Endothelial cell of umbilical vein (primary cell): Measurements from ENCODE around the gene CUTA. TPM values are rescaled to one million over a fixed set of nuclear protein-coding genes. Genes with fewer than 3 reads are reported as not detected.

Source experiments
- BruUV-seq: library from RNA; stranded (reverse); fragments of 400-500 nt; replicated peaks from 2 replicates; lab custom pipeline; 2021; lab: Mats Ljungman, UMichigan
- CTCF ChIA-PET: fragments of 300-600, 350-600 bp; sonication (Branson Sonifier 250); formaldehyde crosslinking; loops from one replicate; lab custom pipeline; 2021; ENCODE audit warnings: antibody characterized with exemption, inconsistent platforms; lab: Charles Lee
- POLR2A ChIA-PET: fragments of 300-600, 350-600 bp; sonication (Branson Sonifier 250); formaldehyde crosslinking; loops from one replicate; lab custom pipeline; 2021; ENCODE audit warnings: antibody characterized with exemption, inconsistent platforms; lab: Charles Lee
- DNase-seq: peaks from one replicate; pipeline ENCODE4 v3.0.0-alpha.2; 2011; ENCODE audit warnings: low read depth, low spot score
- FAIRE-seq: peaks from 2 replicates; lab custom pipeline; 2011; peaks lifted over from hg19 to GRCh38; lab: Jason Lieb, UNC
- H2AFZ ChIP-seq: 2 replicates; pipeline ENCODE4 v1.6.0; 2012; ENCODE audit warnings: low read depth, low read length, control low read depth, inconsistent platforms
- H3K27ac ChIP-seq: 2 replicates; pipeline ENCODE4 v1.5.1; 2011; ENCODE audit warnings: low read depth, mild to moderate bottlenecking, control low read depth, low read length, moderate library complexity; ENCODE audit not compliant: insufficient read depth
- H3K27me3 ChIP-seq, 2 experiments: 2 replicates each; pipeline versions ENCODE4 v1.6.0 to v1.6.1; 2011; ENCODE audit warnings: low read length in 2 of 2, mixed read lengths in 1 of 2; ENCODE audit not compliant: control insufficient read depth in 2 of 2, insufficient read depth in 2 of 2
- H3K36me3 ChIP-seq, 2 experiments: 2 replicates in 1 of 2; 3 replicates in 1 of 2; pipeline ENCODE4 v1.5.1; 2011; ENCODE audit warnings: low read length in 2 of 2, mild to moderate bottlenecking in 1 of 2, moderate library complexity in 1 of 2; ENCODE audit not compliant: control insufficient read depth in 2 of 2, insufficient read depth in 2 of 2; ENCODE audit errors: extremely low read depth in 1 of 2
- H3K4me1 ChIP-seq: 3 replicates; pipeline ENCODE4 v1.5.1; 2011; ENCODE audit warnings: mild to moderate bottlenecking, low read length; ENCODE audit not compliant: control insufficient read depth, insufficient read depth; ENCODE audit errors: extremely low read depth
- H3K4me2 ChIP-seq: 2 replicates; pipeline ENCODE4 v1.6.1; 2011; ENCODE audit warnings: low read length, control low read depth, mixed read lengths; ENCODE audit not compliant: insufficient read depth
- H3K4me3 ChIP-seq, 3 experiments: fragments of 200-600 bp in 1 of 3; sonication (generic), shearing (Covaris generic) in 1 of 3; replicated peaks in 1 of 3; 2 replicates each; pipeline ENCODE4 v1.5.1; 2011 to 2016; ENCODE audit warnings: control low read depth in 3 of 3, low read length in 3 of 3, mild to moderate bottlenecking in 2 of 3, inconsistent platforms in 1 of 3, low read depth in 1 of 3, moderate library complexity in 1 of 3; ENCODE audit not compliant: insufficient read depth in 1 of 3
- H3K79me2 ChIP-seq: 2 replicates; pipeline ENCODE4 v1.6.0; 2012; ENCODE audit warnings: low read length, inconsistent platforms; ENCODE audit not compliant: control insufficient read depth, insufficient read depth
- H3K9ac ChIP-seq: replicated peaks from 2 replicates; pipeline ENCODE3; 2011; ENCODE audit warnings: low read length, control low read depth; ENCODE audit not compliant: insufficient read depth; ENCODE audit errors: extremely low read depth
- H3K9me1 ChIP-seq: replicated peaks from 3 replicates; pipeline ENCODE4 v1.6.0; 2011; ENCODE audit warnings: mild to moderate bottlenecking, low read length; ENCODE audit not compliant: control insufficient read depth, insufficient read depth; ENCODE audit errors: extremely low read depth
- H3K9me3 ChIP-seq: replicated peaks from 2 replicates; pipeline ENCODE4 v1.5.1; 2012; ENCODE audit warnings: low read length, inconsistent platforms; ENCODE audit not compliant: control insufficient read depth, insufficient read depth
- H4K20me1 ChIP-seq: replicated peaks from 2 replicates; pipeline ENCODE3; 2011; ENCODE audit warnings: mild to moderate bottlenecking, low read length; ENCODE audit not compliant: control insufficient read depth, insufficient read depth; ENCODE audit errors: extremely low read depth
- EZH2 ChIP-seq: IDR thresholded peaks from 2 replicates; pipeline ENCODE4 v1.6.1; 2012; ENCODE audit warnings: borderline replicate concordance, low read depth, mild to moderate bottlenecking, moderate library complexity, low read length, inconsistent platforms; ENCODE audit not compliant: severe bottlenecking
- FOS ChIP-seq: IDR thresholded peaks from 2 replicates; pipeline ENCODE4 v1.6.1; 2011; ENCODE audit warnings: mild to moderate bottlenecking, low read length, moderate library complexity, borderline replicate concordance; ENCODE audit not compliant: insufficient read depth
- JUN ChIP-seq: IDR thresholded peaks from 2 replicates; pipeline ENCODE4 v1.6.1; 2011; ENCODE audit warnings: borderline replicate concordance, low read depth; ENCODE audit not compliant: insufficient read length, insufficient read depth
- MAX ChIP-seq: IDR thresholded peaks from 2 replicates; pipeline ENCODE4 v1.6.1; 2011; ENCODE audit not compliant: insufficient read depth, insufficient read length
- MYC ChIP-seq: IDR thresholded peaks from one replicate; pipeline ENCODE4 v1.6.1; 2011; ENCODE audit warnings: mild to moderate bottlenecking, low read depth, low read length
- POLR2A ChIP-seq: IDR thresholded peaks from 2 replicates; pipeline ENCODE4 v1.6.1; 2012; ENCODE audit warnings: low read depth, mild to moderate bottlenecking, control low read depth, low read length
- POLR2AphosphoS5 ChIP-seq: IDR thresholded peaks from 2 replicates; pipeline ENCODE4 v1.6.1; 2012; ENCODE audit warnings: low read depth, mild to moderate bottlenecking, control low read depth, low read length, moderate library complexity; ENCODE audit not compliant: insufficient read depth
- dilution Hi-C: fragments of 300-500 bp; cut with MboI; formaldehyde crosslinking; loops from one replicate; pipeline ENCODE4 v1.15.0; 2019; ENCODE audit warnings: low sequenced_read_pairs; ENCODE audit not compliant: extremely low pct_ligation_motif_present
- intact Hi-C: fragments of 100-400 bp; cut with micrococcal nuclease; formaldehyde crosslinking; loops from one replicate; pipeline ENCODE4 v1.10.0; 2022
- polyA plus RNA-seq, 4 experiments: library from polyadenylated mRNA; depleted of rRNA in 3 of 4; stranded (reverse) in 3 of 4; unstranded in 1 of 4; fragments of >200 nt; gene quantifications; 2 replicates each; pipeline versions ENCODE4 v1.2.1 to v1.2.3, GENCODE V29; 2011 to 2012; ENCODE audit warnings: missing spikeins in 1 of 4
- total RNA-seq: library from RNA; stranded (reverse); gene quantifications from 2 replicates; pipeline ENCODE4 v1.2.3, GENCODE V29; 2021
- TF ChIP-seq, protein P1 (sequence below), 2 donors: IDR thresholded peaks; 1 replicate in 1 of 2; 2 replicates in 1 of 2; pipeline ENCODE4 v1.5.1; 2011; ENCODE audit warnings: low read length in 2 of 2, mild to moderate bottlenecking in 2 of 2, moderate library complexity in 2 of 2, control low read depth in 1 of 2, inconsistent platforms in 1 of 2, low read depth in 1 of 2; ENCODE audit not compliant: insufficient read depth in 1 of 2; ENCODE audit errors: extremely low read depth in 1 of 2

The CUTA gene
- total and polyA plus RNA-seq, 2 donors (not counting 3 experiments of a cell fraction or from before 2014, with no cell fraction given) = 133 to 202 TPM

DNA sequence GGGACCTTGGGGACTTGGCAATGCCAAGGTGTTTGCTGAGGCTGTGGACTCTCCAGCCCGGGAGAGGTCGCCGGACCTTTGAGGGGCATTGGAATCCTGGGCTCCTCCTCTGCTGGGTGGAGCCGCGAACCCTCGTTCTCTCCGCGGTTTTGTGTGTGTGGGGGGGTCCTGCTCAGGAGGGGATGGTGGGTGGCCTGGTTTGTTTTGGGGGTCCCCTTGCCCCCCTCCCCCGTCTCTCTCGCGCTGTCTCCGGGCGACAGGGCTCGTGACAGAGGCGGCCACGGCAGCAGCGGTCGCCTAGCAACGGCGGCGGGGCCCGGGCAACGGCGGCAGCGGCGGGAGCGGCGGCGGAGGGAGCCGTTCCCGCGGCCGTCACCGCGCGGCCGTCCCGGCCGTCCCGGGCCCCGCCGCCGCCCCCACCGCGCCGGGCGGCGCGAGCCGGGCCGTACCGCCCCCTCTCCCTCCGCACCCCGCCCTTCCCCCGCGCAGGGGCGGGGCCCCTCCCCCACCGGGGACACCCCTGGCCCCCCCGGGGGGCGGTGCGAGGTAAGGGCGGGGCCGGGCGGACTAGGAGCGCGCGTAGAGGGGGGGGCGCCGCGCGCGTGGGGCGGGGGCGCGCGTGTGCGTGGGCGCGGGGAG, 9.8 kb upstream of the CUTA start:
- no peaks in the 10 kb centered on the region for H3K9me3 ChIP-seq
- no peaks in the 10 kb centered on the region for H3K36me3 ChIP-seq
- ChIA-PET CTCF (no interaction called here), POLR2A (no interaction called here)
- H4K20me1 ChIP-seq = no peaks in the 10 kb centered on the region
- intact Hi-C loops = loop anchor here (2.0 to 5.0 kb wide), 3 partner anchors 153 to 193 kb away; partner anchors contain the start of genes BAK1, ITPR3, RPS18 and VPS52
- H2AFZ ChIP-seq = peak overlapping the region; percentile 48
- H3K27ac ChIP-seq = no peak overlapping the region
- dilution Hi-C loops = no loop called here
- H3K4me2 ChIP-seq = peak overlapping the region; percentile 58
- peaks cover 33% of the 10 kb centered on the region for H3K4me1 ChIP-seq
- peaks cover under 1 to 8% of the 10 kb centered on the region in 2 experiments for H3K27me3 ChIP-seq
- FAIRE-seq (peak; percentile 67), DNase-seq (peak; percentile 21)
- no peaks in the 10 kb centered on the region for H3K9me1 ChIP-seq
- no peak overlapping the region for H3K9ac ChIP-seq
- H3K79me2 ChIP-seq = no peaks in the 10 kb centered on the region
- TF ChIP-seq POLR2AphosphoS5 (no peak), MYC (no peak), EZH2 (no peak), MAX (no peak), JUN (no peak), FOS (no peak), POLR2A (no peak)
- TF ChIP-seq, protein P1, sequence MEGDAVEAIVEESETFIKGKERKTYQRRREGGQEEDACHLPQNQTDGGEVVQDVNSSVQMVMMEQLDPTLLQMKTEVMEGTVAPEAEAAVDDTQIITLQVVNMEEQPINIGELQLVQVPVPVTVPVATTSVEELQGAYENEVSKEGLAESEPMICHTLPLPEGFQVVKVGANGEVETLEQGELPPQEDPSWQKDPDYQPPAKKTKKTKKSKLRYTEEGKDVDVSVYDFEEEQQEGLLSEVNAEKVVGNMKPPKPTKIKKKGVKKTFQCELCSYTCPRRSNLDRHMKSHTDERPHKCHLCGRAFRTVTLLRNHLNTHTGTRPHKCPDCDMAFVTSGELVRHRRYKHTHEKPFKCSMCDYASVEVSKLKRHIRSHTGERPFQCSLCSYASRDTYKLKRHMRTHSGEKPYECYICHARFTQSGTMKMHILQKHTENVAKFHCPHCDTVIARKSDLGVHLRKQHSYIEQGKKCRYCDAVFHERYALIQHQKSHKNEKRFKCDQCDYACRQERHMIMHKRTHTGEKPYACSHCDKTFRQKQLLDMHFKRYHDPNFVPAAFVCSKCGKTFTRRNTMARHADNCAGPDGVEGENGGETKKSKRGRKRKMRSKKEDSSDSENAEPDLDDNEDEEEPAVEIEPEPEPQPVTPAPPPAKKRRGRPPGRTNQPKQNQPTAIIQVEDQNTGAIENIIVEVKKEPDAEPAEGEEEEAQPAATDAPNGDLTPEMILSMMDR (IDR thresholded peaks at IDR 0.05; ENCODE audit: extremely low read depth in 1 of 2, insufficient read depth in 1 of 2, low read depth in 1 of 2, low read length in 2 of 2) = no peak
- no TSS peak for BruUV-seq
- peak overlapping the region; percentile 41 to 54 (median 52) for H3K4me3 ChIP-seq
